Measurements from ENCODE around the gene ATP10A. TPM values are rescaled to one million over a fixed set of nuclear protein-coding genes. Genes with fewer than 3 reads are reported as not detected.

The ATP10A gene
- total and polyA plus RNA-seq, 2 of the 8 experiments (the other 6 are each of a cell fraction or from before 2014, with no cell fraction given): 2.0 to 2.8 TPM

GRCh38 chr15:25772500-25772899, 90.6 kb downstream of the ATP10A start:
- Histone ChIP-seq H3K27me3 (replicated peaks in 1 of 4; ENCODE audit: control insufficient read depth in 3 of 4, extremely low read depth in 1 of 4, insufficient read depth in 3 of 4, low read length in 3 of 4) (no peaks in the 10 kb centered on the region), H3K36me3 (ENCODE audit: control insufficient read depth in 2 of 4, insufficient read depth in 4 of 4, low read length in 3 of 4) (no peaks in the 10 kb centered on the region), H3K23me2 (ENCODE audit: low read depth, low read length) (0 out of 2 replicates have a peak, but pooled peaks cover 2% of the 10 kb centered on the region), H3K9ac (replicated peaks in 1 of 4; ENCODE audit: extremely low read depth in 1 of 4, low read depth in 3 of 4, low read length in 3 of 4) (no peak overlapping the region), H3K56ac (replicated peaks; ENCODE audit: insufficient read length, low read depth, low read length) (no peak overlapping the region), H2BK120ac (replicated peaks; ENCODE audit: low read depth, low read length) (no peak overlapping the region), H3K4me1 (replicated peaks in 1 of 4; ENCODE audit: control insufficient read depth in 3 of 4, insufficient read depth in 4 of 4, low read length in 3 of 4) (peaks cover 0 to 8% (median 6%) of the 10 kb centered on the region in 4 experiments; a peak in 4 of 7 replicates), H3K79me2 (ENCODE audit: control insufficient read depth in 1 of 2, insufficient read depth in 2 of 2, low read length in 2 of 2) (no peaks in the 10 kb centered on the region), H2BK12ac (ENCODE audit: low read depth, low read length) (no peak overlapping the region), H2BK15ac (ENCODE audit: low read length) (no peak overlapping the region), H3K27ac (ENCODE audit: low read depth, low read length) (no peak overlapping the region), H3K23ac (ENCODE audit: insufficient read length) (no peak overlapping the region), H3K18ac (ENCODE audit: extremely low read depth, low read length) (no peak overlapping the region), H2BK20ac (ENCODE audit: low read length) (0 out of 2 replicates have a peak overlapping the region, but pooled peaks have one; percentile 32), H4K8ac (ENCODE audit: extremely low read depth, insufficient read depth, low read length) (no peak overlapping the region), H3K14ac (ENCODE audit: insufficient read length) (no peak overlapping the region), H3K9me3 (ENCODE audit: insufficient read depth in 2 of 2, low read depth in 1 of 2, low read length in 1 of 2) (no peaks in the 10 kb centered on the region), H2BK5ac (ENCODE audit: low read depth, low read length) (no peak overlapping the region), H3K79me1 (ENCODE audit: low read depth, low read length) (no peaks in the 10 kb centered on the region), H3K4me2 (ENCODE audit: insufficient read depth in 1 of 2, low read depth in 2 of 2, low read length in 2 of 2) (no peak overlapping the region), H3K4ac (replicated peaks; ENCODE audit: insufficient read length, low read depth, low read length) (no peak overlapping the region), H4K20me1 (replicated peaks in 1 of 2; ENCODE audit: control insufficient read depth in 1 of 2, insufficient read depth in 2 of 2, low read length in 2 of 2) (no peaks in the 10 kb centered on the region), H2AK5ac (ENCODE audit: low read depth, low read length) (no peak overlapping the region), H2AFZ (ENCODE audit: low read length) (no peak overlapping the region), H3K4me3 (ENCODE audit: extremely low read depth in 1 of 4, insufficient read depth in 2 of 4, low read depth in 3 of 4, low read length in 4 of 4) (no peak overlapping the region), H4K5ac (ENCODE audit: insufficient read length, low read depth, low read length) (no peak overlapping the region), H4K91ac (replicated peaks; ENCODE audit: insufficient read length, low read length) (no peak overlapping the region)
- CTCF ChIA-PET (ENCODE audit: partially characterized antibody): interaction anchor here (1.3 to 3.1 kb wide), 2 partner anchors 11 to 161 kb away, joined by 3 to 11 read pairs; no protein-coding TSS in a partner anchor
- DNase-seq (ENCODE audit: low read depth in 1 of 2, low spot score in 2 of 2): peak in 1 of 2 experiments; percentile 20
- no peak for TF ChIP-seq KDM5A (IDR thresholded peaks at IDR 0.05; ENCODE audit: low read length)
- TF ChIP-seq EP300 (IDR thresholded peaks at IDR 0.05; ENCODE audit: borderline replicate concordance in 1 of 2, low read depth in 2 of 2, low read length in 2 of 2): no peak
- no peak for TF ChIP-seq GTF2F1 (IDR thresholded peaks at IDR 0.05; ENCODE audit: borderline replicate concordance, low read depth, low read length)
- TF ChIP-seq TCF12 (IDR thresholded peaks at IDR 0.05; ENCODE audit: low read depth, low read length): no peak
- no peak for TF ChIP-seq HDAC2 (IDR thresholded peaks at IDR 0.05; ENCODE audit: borderline replicate concordance in 1 of 2, low read depth in 2 of 2, low read length in 2 of 2)
- TF ChIP-seq POLR2AphosphoS5 (IDR thresholded peaks at IDR 0.05; ENCODE audit: low read depth, low read length): no peak
- 97% methylated on average over 8 of the region's 8 CpGs; no CpG with 5 or more reads in 1 of the 2 experiments for WGBS, 2 experiments (ENCODE audit: extremely low coverage in 1 of 2, insufficient coverage in 1 of 2, insufficient read length in 1 of 2, insufficient replicate concordance in 2 of 2, low coverage in 1 of 2, low lambda C conversion rate in 2 of 2, missing lambda C conversion rate in 1 of 2)
- FAIRE-seq: no peak
- POLR2A ChIA-PET (ENCODE audit: partially characterized antibody): no interaction called here

Measured in H1 (cell line).